Common myeloid progenitor, CD34-positive (primary cell): ENCODE results near the gene TFAP2A.

Source experiments
- CTCF ChIA-PET: fragments of 350-600 bp; sonication (Branson Sonifier 250); formaldehyde crosslinking; loops from one replicate; lab custom pipeline; 2021; ENCODE audit warnings: antibody characterized with exemption; lab: Charles Lee
- POLR2A ChIA-PET: fragments of 350-600 bp; sonication (Branson Sonifier 250); formaldehyde crosslinking; loops from one replicate; lab custom pipeline; 2021; ENCODE audit warnings: antibody characterized with exemption; lab: Charles Lee
- DNase-seq, 3 donors: peaks; one replicate each; pipeline versions ENCODE4 v3.0.0 to v3.0.0-alpha.2; 2013
- H3K27ac ChIP-seq, 2 experiments: 1 replicate in 1 of 2; 2 replicates in 1 of 2; pipeline ENCODE4 v1.7.0; 2013; ENCODE audit warnings: inconsistent platforms in 2 of 2, low read length in 2 of 2, mild to moderate bottlenecking in 2 of 2, low read depth in 1 of 2, moderate library complexity in 1 of 2; ENCODE audit not compliant: severe bottlenecking in 2 of 2, insufficient read depth in 1 of 2, poor library complexity in 1 of 2
- H3K27me3 ChIP-seq, 5 experiments: replicated peaks in 2 of 5; 1 replicate in 3 of 5; 2 replicates in 2 of 5; pipeline versions ENCODE4 v1.6.1 to v1.7.0; 2013; ENCODE audit warnings: low read length in 4 of 5, mild to moderate bottlenecking in 2 of 5, moderate library complexity in 2 of 5, inconsistent platforms in 1 of 5; ENCODE audit not compliant: insufficient read depth in 5 of 5, control insufficient read depth in 4 of 5
- H3K36me3 ChIP-seq, 4 experiments: 1 replicate in 2 of 4; 2 replicates in 2 of 4; pipeline versions ENCODE4 v1.6.1 to v1.7.0; 2013; ENCODE audit warnings: low read length in 3 of 4, control low read depth in 1 of 4, mild to moderate bottlenecking in 1 of 4; ENCODE audit not compliant: control insufficient read depth in 4 of 4, insufficient read depth in 4 of 4
- H3K4me1 ChIP-seq, 4 experiments: 1 replicate in 3 of 4; 2 replicates in 1 of 4; pipeline versions ENCODE4 v1.6.1 to v1.7.1; 2013; ENCODE audit warnings: low read length in 3 of 4, mild to moderate bottlenecking in 3 of 4, control low read depth in 1 of 4, inconsistent platforms in 1 of 4, moderate library complexity in 1 of 4; ENCODE audit not compliant: control insufficient read depth in 4 of 4, insufficient read depth in 4 of 4; ENCODE audit errors: control extremely low read depth in 1 of 4
- H3K4me3 ChIP-seq, 7 experiments: 1 replicate in 4 of 7; 2 replicates in 3 of 7; pipeline versions ENCODE4 v1.5.1 to v1.7.0; 2013; ENCODE audit warnings: mild to moderate bottlenecking in 7 of 7, low read length in 6 of 7, moderate library complexity in 6 of 7, inconsistent platforms in 2 of 7, low read depth in 2 of 7, control low read depth in 1 of 7; ENCODE audit not compliant: insufficient read depth in 4 of 7, control insufficient read depth in 1 of 7; ENCODE audit errors: extremely low read depth in 1 of 7
- H3K9me3 ChIP-seq, 5 experiments: 1 replicate in 4 of 5; 2 replicates in 1 of 5; pipeline versions ENCODE4 v1.6.1 to v1.7.1; 2013; ENCODE audit warnings: low read length in 4 of 5, mild to moderate bottlenecking in 2 of 5, inconsistent platforms in 1 of 5, low read depth in 1 of 5, moderate library complexity in 1 of 5; ENCODE audit not compliant: control insufficient read depth in 4 of 5, insufficient read depth in 2 of 5; ENCODE audit errors: control extremely low read depth in 1 of 5
- WGBS: methylation state at CpG from one replicate; pipeline ENCODE4 v1.1.5; 2013; ENCODE audit not compliant: insufficient coverage; 5-methylcytosine and 5-hydroxymethylcytosine counted together

Gene TFAP2A

GRCh38 chr6:10409731-10410206 lies 5.1 kb downstream of the TFAP2A start:
- no peaks in the 10 kb centered on the region for H3K36me3 ChIP-seq
- no peak overlapping the region for H3K27ac ChIP-seq
- peaks cover 0 to 17% (median 6%) of the 10 kb centered on the region in 5 experiments for H3K9me3 ChIP-seq
- no peak overlapping the region for H3K4me3 ChIP-seq
- WGBS = 6% methylated on average over 17 of the region's 30 CpGs
- POLR2A ChIA-PET = no interaction called here
- CTCF ChIA-PET = interaction anchor here (1.2 to 1.6 kb wide), 3 partner anchors 16 to 25 kb away, joined by 3 to 4 read pairs (median 4); no protein-coding TSS in a partner anchor
- peaks cover 30 to 99% (median 69%) of the 10 kb centered on the region in 5 experiments for H3K27me3 ChIP-seq
- peaks cover 4 to 30% (median 25%) of the 10 kb centered on the region in 4 experiments for H3K4me1 ChIP-seq
- DNase-seq = no peak

- H3K27me3 ChIP-seq = peaks cover 30 to 99% (median 68%) of the 10 kb centered on the region in 5 experiments
- no peak for DNase-seq
- no peak overlapping the region for H3K27ac ChIP-seq
- CTCF ChIA-PET = interaction anchor here (1.2 to 1.6 kb wide), 3 partner anchors 17 to 25 kb away, joined by 3 to 4 read pairs (median 4); no protein-coding TSS in a partner anchor
- H3K4me3 ChIP-seq = no peak overlapping the region
- WGBS = 17% methylated on average over 5 of the region's 8 CpGs
- peaks cover 4 to 31% (median 29%) of the 10 kb centered on the region in 4 experiments for H3K4me1 ChIP-seq
- POLR2A ChIA-PET = interaction anchor here (1.3 kb wide), 1 partner anchor 9 kb away, joined by 3 read pairs; no protein-coding TSS in a partner anchor
- H3K36me3 ChIP-seq = no peaks in the 10 kb centered on the region
- peaks cover 0 to 22% (median 10%) of the 10 kb centered on the region in 5 experiments for H3K9me3 ChIP-seq
Observed at GRCh38 chr6:10409233-10409721, 5.6 kb downstream of the TFAP2A start.

- H3K4me3 ChIP-seq = no peak overlapping the region
- CTCF ChIA-PET = interaction anchor here (1.2 to 1.6 kb wide), 3 partner anchors 18 to 24 kb away, joined by 3 to 4 read pairs (median 4); no protein-coding TSS in a partner anchor
- POLR2A ChIA-PET = interaction anchor here (1.3 kb wide), 1 partner anchor 10 kb away, joined by 3 read pairs; no protein-coding TSS in a partner anchor
- no peak overlapping the region for H3K27ac ChIP-seq
- no CpG with 5 or more reads among the region's 1 CpG for WGBS
- peaks cover 30 to 98% (median 65%) of the 10 kb centered on the region in 5 experiments for H3K27me3 ChIP-seq
- peaks cover 8 to 33% (median 32%) of the 10 kb centered on the region in 4 experiments for H3K4me1 ChIP-seq
- DNase-seq = no peak
- no peaks in the 10 kb centered on the region for H3K36me3 ChIP-seq
- peaks cover 0 to 22% (median 7%) of the 10 kb centered on the region in 5 experiments for H3K9me3 ChIP-seq
Observed at GRCh38 chr6:10408457-10408856, 6.4 kb downstream of the TFAP2A start.

- H3K4me1 ChIP-seq = peaks cover 9 to 29% (median 26%) of the 10 kb centered on the region in 4 experiments
- no CpG with 5 or more reads among the region's 3 CpGs for WGBS
- CTCF ChIA-PET = interaction anchor here (1.0 kb wide), 1 partner anchor 14 kb away, joined by 3 read pairs; no protein-coding TSS in a partner anchor
- peaks cover 0 to 25% (median 8%) of the 10 kb centered on the region in 5 experiments for H3K9me3 ChIP-seq
- no peak overlapping the region for H3K27ac ChIP-seq
- no peak for DNase-seq
- POLR2A ChIA-PET = interaction anchor here (1.3 kb wide), 1 partner anchor 11 kb away, joined by 3 read pairs; no protein-coding TSS in a partner anchor
- no peaks in the 10 kb centered on the region for H3K36me3 ChIP-seq
- peaks cover 32 to 98% (median 65%) of the 10 kb centered on the region in 5 experiments for H3K27me3 ChIP-seq
- H3K4me3 ChIP-seq = no peak overlapping the region
Observed at GRCh38 chr6:10407674-10408054, 7.2 kb downstream of the TFAP2A start.

- Histone ChIP-seq H3K4me3 (no peak overlapping the region), H3K27ac (no peak overlapping the region), H3K4me1 (peaks cover 9 to 26% (median 23%) of the 10 kb centered on the region in 4 experiments), H3K36me3 (no peaks in the 10 kb centered on the region), H3K9me3 (peaks cover 0 to 29% (median 8%) of the 10 kb centered on the region in 5 experiments), H3K27me3 (peaks cover 33 to 98% (median 70%) of the 10 kb centered on the region in 5 experiments)
- 70% methylated on average over 2 of the region's 7 CpGs for WGBS
- DNase-seq = no peak
- POLR2A ChIA-PET = no interaction called here
- CTCF ChIA-PET = interaction anchor here (1.0 kb wide), 1 partner anchor 15 kb away, joined by 3 read pairs; no protein-coding TSS in a partner anchor
Observed at GRCh38 chr6:10407018-10407673, 7.7 kb downstream of the TFAP2A start.

- Histone ChIP-seq H3K9me3 (peaks cover 0 to 29% (median 8%) of the 10 kb centered on the region in 5 experiments), H3K4me1 (peaks cover 5 to 21% (median 18%) of the 10 kb centered on the region in 4 experiments), H3K4me3 (no peak overlapping the region), H3K27ac (no peak overlapping the region), H3K27me3 (peaks cover 38 to 98% (median 73%) of the 10 kb centered on the region in 5 experiments), H3K36me3 (no peaks in the 10 kb centered on the region)
- DNase-seq = no peak
- 40% methylated on average over 1 of the region's 1 CpG for WGBS
- ChIA-PET POLR2A (no interaction called here), CTCF (interaction anchor here (1.0 to 1.5 kb wide), 3 partner anchors 9 to 15 kb away, joined by 3 to 9 read pairs (median 3); partner anchors contain the start of gene TFAP2A)
Observed at GRCh38 chr6:10406556-10406955, 8.3 kb downstream of the TFAP2A start.
